Astrocyte (in vitro differentiated cells and primary cell): ENCODE results near the gene TPX2. TPM values are rescaled to one million over a fixed set of nuclear protein-coding genes. Genes with fewer than 3 reads are reported as not detected.
A peak's percentile ranks its signal among the peaks of the same experiment; 100 is the strongest.

Experiments
- DNase-seq: peaks from one replicate; pipeline ENCODE4 v3.0.0-alpha.2; 2010; ENCODE audit warnings: low read depth
- FAIRE-seq: peaks from 2 replicates; lab custom pipeline; 2011; peaks lifted over from hg19 to GRCh38; lab: Jason Lieb, UNC
- H2AFZ ChIP-seq: 2 replicates; pipeline ENCODE4 v1.6.0; 2012; ENCODE audit warnings: low read depth, low read length, inconsistent platforms
- H3K27ac ChIP-seq: 2 replicates; pipeline ENCODE4 v1.5.1; 2011; ENCODE audit warnings: low read depth, low read length, inconsistent platforms
- H3K27me3 ChIP-seq: 2 replicates; pipeline ENCODE4 v1.6.0; 2011; ENCODE audit warnings: low read length, inconsistent platforms; ENCODE audit not compliant: insufficient read depth
- H3K36me3 ChIP-seq: 2 replicates; pipeline ENCODE4 v1.5.1; 2011; ENCODE audit warnings: low read length, inconsistent platforms; ENCODE audit not compliant: insufficient read depth
- H3K4me1 ChIP-seq: 2 replicates; pipeline ENCODE4 v1.5.1; 2011; ENCODE audit warnings: low read length, inconsistent platforms; ENCODE audit not compliant: insufficient read depth
- H3K4me2 ChIP-seq: 2 replicates; pipeline ENCODE4 v1.6.0; 2012; ENCODE audit warnings: low read length, inconsistent platforms
- H3K4me3 ChIP-seq: 2 replicates; pipeline ENCODE4 v1.5.1; 2011; ENCODE audit warnings: low read depth, mild to moderate bottlenecking, low read length, inconsistent platforms; ENCODE audit not compliant: insufficient read depth
- H3K79me2 ChIP-seq: 2 replicates; pipeline ENCODE4 v1.6.0; 2012; ENCODE audit warnings: mild to moderate bottlenecking, low read length, inconsistent platforms; ENCODE audit not compliant: insufficient read depth
- H3K9ac ChIP-seq: 2 replicates; pipeline ENCODE4 v1.6.0; 2012; ENCODE audit warnings: mild to moderate bottlenecking, low read length, inconsistent platforms
- H3K9me3 ChIP-seq: 2 replicates; pipeline ENCODE4 v1.5.1; 2012; ENCODE audit warnings: low read depth, mild to moderate bottlenecking, low read length, inconsistent platforms; ENCODE audit not compliant: insufficient read depth
- H4K20me1 ChIP-seq: 2 replicates; pipeline ENCODE4 v1.6.0; 2012; ENCODE audit warnings: low read length, inconsistent platforms; ENCODE audit not compliant: insufficient read depth
- H3K27ac Mint-ChIP-seq: one replicate; pipeline ENCODE4 v1.8.0; 2021; ENCODE audit warnings: mild to moderate bottlenecking, mixed read lengths; ENCODE audit not compliant: unreplicated experiment
- H3K27me3 Mint-ChIP-seq: one replicate; pipeline ENCODE4 v1.8.0; 2021; ENCODE audit warnings: low read depth, mixed read lengths; ENCODE audit not compliant: unreplicated experiment
- H3K36me3 Mint-ChIP-seq: one replicate; pipeline ENCODE4 v1.8.0; 2021; ENCODE audit warnings: low read depth, mixed read lengths; ENCODE audit not compliant: unreplicated experiment
- H3K4me1 Mint-ChIP-seq: one replicate; pipeline ENCODE4 v1.8.0; 2021; ENCODE audit warnings: low read depth, mixed read lengths; ENCODE audit not compliant: unreplicated experiment
- H3K4me3 Mint-ChIP-seq: one replicate; pipeline ENCODE4 v1.8.0; 2021; ENCODE audit warnings: mild to moderate bottlenecking, moderate library complexity, mixed read lengths; ENCODE audit not compliant: unreplicated experiment
- H3K9me3 Mint-ChIP-seq: one replicate; pipeline ENCODE4 v1.8.0; 2021; ENCODE audit warnings: mild to moderate bottlenecking, mixed read lengths; ENCODE audit not compliant: unreplicated experiment
- CTCF ChIP-seq: IDR thresholded peaks from 2 replicates; pipeline ENCODE4 v1.5.1; 2011; ENCODE audit warnings: low read depth, mild to moderate bottlenecking, inconsistent platforms, low read length, moderate library complexity; ENCODE audit not compliant: insufficient read depth
- EZH2 ChIP-seq: IDR thresholded peaks from 2 replicates; pipeline ENCODE4 v1.6.1; 2012; ENCODE audit warnings: mild to moderate bottlenecking, low read length, inconsistent platforms; ENCODE audit not compliant: insufficient read depth
- total RNA-seq: library from RNA; stranded (reverse); gene quantifications from 2 replicates; pipeline ENCODE4 v1.2.1, GENCODE V29; 2021

Gene TPX2
- total RNA-seq, 1 donor from 2014 or later: 41.6 TPM

DNA sequence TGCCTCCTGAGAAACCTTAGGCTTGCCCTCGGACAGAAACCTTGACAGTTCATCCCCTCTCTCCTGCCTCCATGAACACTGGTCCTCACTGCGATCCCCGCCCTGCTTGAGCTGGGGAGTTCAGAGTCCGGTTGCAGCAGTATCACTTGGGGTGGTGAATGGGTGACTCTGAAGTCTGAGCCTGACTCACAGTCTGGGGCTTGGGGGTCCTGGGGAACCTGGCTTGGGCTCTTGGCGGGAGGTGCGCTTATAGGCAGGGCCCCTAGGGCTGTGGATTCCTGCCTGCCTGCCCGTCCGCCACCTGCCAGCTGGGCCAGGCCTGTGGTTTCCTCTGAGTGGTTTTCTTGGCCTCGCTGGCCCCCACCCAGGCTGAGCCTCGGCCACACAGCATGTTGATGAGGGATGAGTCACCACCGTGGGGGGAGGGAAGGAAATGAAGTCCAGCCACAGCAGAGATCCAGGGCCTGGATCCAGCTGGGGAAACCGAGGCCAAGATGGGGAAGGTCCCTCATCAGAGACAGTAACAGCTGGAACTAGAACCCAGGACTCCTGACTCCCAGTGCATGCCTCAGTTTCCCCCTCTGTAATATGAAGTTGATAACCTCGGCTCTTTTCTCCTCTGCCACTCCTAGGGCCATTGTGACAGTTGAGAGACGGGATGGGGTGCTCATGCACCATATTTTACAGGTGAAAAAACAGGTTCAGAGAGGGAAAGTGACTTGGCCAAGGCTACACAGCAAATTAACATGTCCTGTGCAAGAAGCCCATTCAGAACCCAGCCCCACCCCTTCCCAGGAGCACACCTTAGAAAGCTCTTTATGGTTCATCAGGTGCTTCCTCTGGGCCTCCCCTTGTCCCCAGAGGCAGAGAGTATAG lies 97.1 kb downstream of the TPX2 start:
- H3K4me2 ChIP-seq: peak overlapping the region; percentile 69
- no peak for TF ChIP-seq CTCF
- TF ChIP-seq EZH2: no peak
- H3K36me3 Mint-ChIP-seq: peaks cover 9% of the 10 kb centered on the region

GRCh38 chr20:31836853-31837608 lies 97.9 kb downstream of the TPX2 start:
- Mint-ChIP-seq H3K27ac (no peak overlapping the region), H3K9me3 (no peaks in the 10 kb centered on the region), H3K36me3 (peaks cover 4% of the 10 kb centered on the region), H3K4me3 (no peak overlapping the region), H3K4me1 (peaks cover 35% of the 10 kb centered on the region), H3K27me3 (peaks cover 6% of the 10 kb centered on the region)
- Histone ChIP-seq H3K4me3 (no peak overlapping the region), H3K79me2 (no peaks in the 10 kb centered on the region), H3K9me3 (no peaks in the 10 kb centered on the region), H3K27me3 (no peaks in the 10 kb centered on the region), H4K20me1 (no peaks in the 10 kb centered on the region), H3K9ac (no peak overlapping the region), H3K4me1 (peaks cover 57% of the 10 kb centered on the region), H3K27ac (no peak overlapping the region), H3K4me2 (peak overlapping the region; percentile 69), H2AFZ (no peak overlapping the region), H3K36me3 (no peaks in the 10 kb centered on the region)
- TF ChIP-seq CTCF: no peak
- TF ChIP-seq EZH2: no peak
- DNase-seq (peak; percentile 40), FAIRE-seq (no peak)

More for the DNA sequence above, 97.1 kb downstream of the TPX2 start:
- Mint-ChIP-seq H3K4me1 (peaks cover 29% of the 10 kb centered on the region), H3K27me3 (peaks cover 12% of the 10 kb centered on the region), H3K4me3 (peak overlapping the region; percentile 56), H3K9me3 (no peaks in the 10 kb centered on the region), H3K27ac (peak overlapping the region; percentile 20)
- H3K9me3 ChIP-seq: no peaks in the 10 kb centered on the region
- H2AFZ ChIP-seq: no peak overlapping the region
- DNase-seq (peak; percentile 91), FAIRE-seq (peak; percentile 47)
- H3K27me3 ChIP-seq: no peaks in the 10 kb centered on the region
- H3K36me3 ChIP-seq: no peaks in the 10 kb centered on the region
- H3K79me2 ChIP-seq: no peaks in the 10 kb centered on the region
- no peak overlapping the region for H3K9ac ChIP-seq
- no peaks in the 10 kb centered on the region for H4K20me1 ChIP-seq
- peak overlapping the region; percentile 16 for H3K4me3 ChIP-seq
- no peak overlapping the region for H3K27ac ChIP-seq
- H3K4me1 ChIP-seq: peaks cover 49% of the 10 kb centered on the region
